ENCODE data around the gene YBX3. TPM values are rescaled to one million over a fixed set of nuclear protein-coding genes. Genes with fewer than 3 reads are reported as not detected.
A peak's percentile ranks its signal among the peaks of the same experiment; 100 is the strongest.

YBX3 gene
- total and polyA plus RNA-seq, 2 of the 13 experiments (the other 11 are each of a cell fraction or from before 2014, with no cell fraction given): 77.5 to 99.6 TPM

DNA sequence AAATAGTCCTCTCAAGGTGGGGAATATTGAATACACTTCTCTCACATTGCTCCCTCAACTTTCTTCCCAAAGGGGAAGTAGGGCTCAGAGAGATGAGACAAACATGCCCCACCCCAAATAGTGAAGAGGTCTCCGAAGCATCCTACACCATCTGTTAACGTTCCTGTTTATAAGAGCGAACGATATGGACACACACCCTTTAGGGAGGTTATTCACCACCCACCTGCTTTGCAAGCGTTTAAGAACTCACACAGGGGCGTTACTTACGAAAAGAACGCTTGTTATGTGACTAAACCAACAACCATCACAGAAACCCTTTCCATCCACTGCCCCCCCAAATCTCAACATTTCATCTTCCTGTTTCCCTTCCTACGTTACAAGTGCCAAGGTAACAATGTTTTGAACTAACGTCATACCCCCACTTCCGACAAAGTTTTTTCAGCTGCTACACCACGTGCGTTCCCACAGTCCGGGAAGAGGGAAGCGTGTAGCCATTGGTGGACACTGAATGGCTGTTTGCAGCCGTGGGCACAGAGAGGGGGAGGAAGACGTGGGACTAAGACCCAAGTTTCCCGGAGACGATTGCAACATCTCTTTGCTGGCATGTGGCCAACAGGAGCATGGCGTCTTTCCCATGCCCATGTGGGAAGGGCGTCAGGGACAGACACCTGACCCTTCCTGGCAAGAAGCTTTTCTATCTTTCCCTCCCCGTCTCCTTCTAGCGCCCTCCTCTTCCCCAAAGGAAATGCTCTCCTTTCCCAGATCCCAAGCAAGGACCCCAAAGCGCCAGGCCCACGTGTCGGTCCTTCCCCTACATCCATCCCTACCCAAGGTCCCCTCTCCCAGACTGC, 1.2 kb downstream of the YBX3 start:
- Histone ChIP-seq H3K4me2 (ENCODE audit: low read depth, low read length) (peak overlapping the region; percentile 94), H2AFZ (ENCODE audit: low read length) (no peak overlapping the region), H3K4me1 (ENCODE audit: insufficient read depth, low read length) (peaks cover 54% of the 10 kb centered on the region), H3K79me2 (ENCODE audit: insufficient read depth, low read length) (peaks cover 61% of the 10 kb centered on the region), H3K36me3 (replicated peaks in 1 of 2; ENCODE audit: control insufficient read depth in 1 of 2, insufficient read depth in 2 of 2, low read length in 2 of 2) (peaks cover 4 to 15% of the 10 kb centered on the region in 2 experiments), H4K20me1 (ENCODE audit: insufficient read depth, low read length) (peaks cover 40% of the 10 kb centered on the region), H3K27me3 (ENCODE audit: control insufficient read depth in 1 of 2, insufficient read depth in 2 of 2, low read length in 2 of 2) (peaks cover 0 to 11% of the 10 kb centered on the region in 2 experiments; a peak in 2 of 5 replicates), H3K27ac (ENCODE audit: extremely low read length, insufficient read depth, low read length) (peak overlapping the region; percentile 80), H3K9me3 (ENCODE audit: low read length) (no peaks in the 10 kb centered on the region), H3K4me3 (replicated peaks in 1 of 3; ENCODE audit: insufficient read depth in 1 of 3, low read depth in 2 of 3, low read length in 3 of 3) (peak overlapping the region; percentile 84 to 99 (median 93)), H3K9ac (ENCODE audit: insufficient read depth, low read depth, low read length) (peak overlapping the region; percentile 92)
- ChIA-PET CTCF (ENCODE audit: low intra/inter-chr PET ratio, low total read pairs) (interaction anchor here (2.6 kb wide), 1 partner anchor 28 kb away, joined by 11 read pairs; no protein-coding TSS in a partner anchor), POLR2A (interaction anchor here (0.8 kb wide), 1 partner anchor 450 kb away, joined by 3 read pairs; no protein-coding TSS in a partner anchor)
- intact Hi-C loops (cut with micrococcal nuclease; ENCODE audit: unreplicated experiment) (loop anchor here (2.0 kb wide), 1 partner anchor 509 kb away; the partner anchor contains the start of gene GABARAPL1), in situ Hi-C loops (cut with HindIII; ENCODE audit: extremely low pct_ligation_motif_present, low pct_unique_long_range_greater_than_20kb) (no loop called here)
- 2% methylated on average over 23 of the region's 26 CpGs for WGBS (ENCODE audit: low lambda C conversion rate)
- TSS peak; percentile 81 for BruUV-seq (replicated peaks)
- ATAC-seq (peak; percentile 66), FAIRE-seq (peak; percentile 77), DNase-seq (ENCODE audit: low spot score) (peak; percentile 81)
- TF ChIP-seq, protein P1, sequence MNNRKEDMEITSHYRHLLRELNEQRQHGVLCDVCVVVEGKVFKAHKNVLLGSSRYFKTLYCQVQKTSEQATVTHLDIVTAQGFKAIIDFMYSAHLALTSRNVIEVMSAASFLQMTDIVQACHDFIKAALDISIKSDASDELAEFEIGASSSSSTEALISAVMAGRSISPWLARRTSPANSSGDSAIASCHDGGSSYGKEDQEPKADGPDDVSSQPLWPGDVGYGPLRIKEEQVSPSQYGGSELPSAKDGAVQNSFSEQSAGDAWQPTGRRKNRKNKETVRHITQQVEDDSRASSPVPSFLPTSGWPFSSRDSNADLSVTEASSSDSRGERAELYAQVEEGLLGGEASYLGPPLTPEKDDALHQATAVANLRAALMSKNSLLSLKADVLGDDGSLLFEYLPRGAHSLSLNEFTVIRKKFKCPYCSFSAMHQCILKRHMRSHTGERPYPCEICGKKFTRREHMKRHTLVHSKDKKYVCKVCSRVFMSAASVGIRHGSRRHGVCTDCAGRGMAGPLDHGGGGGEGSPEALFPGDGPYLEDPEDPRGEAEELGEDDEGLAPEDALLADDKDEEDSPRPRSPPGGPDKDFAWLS (CRISPR knock-in tag; IDR thresholded peaks at IDR 0.05; ENCODE audit: borderline replicate concordance): no peak
- TF ChIP-seq ZNF629 (CRISPR knock-in tag; conservative IDR thresholded peaks at IDR 0.05) (no peak), ZNF230 (CRISPR knock-in tag; IDR thresholded peaks at IDR 0.05) (no peak), MTF1 (CRISPR knock-in tag; IDR thresholded peaks at IDR 0.05) (no peak), RFX3 (CRISPR knock-in tag; IDR thresholded peaks at IDR 0.05) (no peak), ZNF235 (CRISPR knock-in tag; IDR thresholded peaks at IDR 0.05; ENCODE audit: borderline replicate concordance) (peak; percentile 75; the same call in 1 of the 2 replicates), ZNF550 (CRISPR knock-in tag; IDR thresholded peaks at IDR 0.05; ENCODE audit: borderline replicate concordance) (no peak), ZFYVE20 (CRISPR knock-in tag; IDR thresholded peaks at IDR 0.05; ENCODE audit: borderline replicate concordance, low read depth) (no peak), PCBP1 (IDR thresholded peaks at IDR 0.05; ENCODE audit: borderline replicate concordance, low read depth, low read length) (no peak), HDAC1 (CRISPR knock-in tag; IDR thresholded peaks at IDR 0.05) (peak; percentile 82), IRF2 (CRISPR knock-in tag; IDR thresholded peaks at IDR 0.05) (peak; percentile 75; the same call in 1 of the 2 replicates)
- TF ChIP-seq, protein P2, sequence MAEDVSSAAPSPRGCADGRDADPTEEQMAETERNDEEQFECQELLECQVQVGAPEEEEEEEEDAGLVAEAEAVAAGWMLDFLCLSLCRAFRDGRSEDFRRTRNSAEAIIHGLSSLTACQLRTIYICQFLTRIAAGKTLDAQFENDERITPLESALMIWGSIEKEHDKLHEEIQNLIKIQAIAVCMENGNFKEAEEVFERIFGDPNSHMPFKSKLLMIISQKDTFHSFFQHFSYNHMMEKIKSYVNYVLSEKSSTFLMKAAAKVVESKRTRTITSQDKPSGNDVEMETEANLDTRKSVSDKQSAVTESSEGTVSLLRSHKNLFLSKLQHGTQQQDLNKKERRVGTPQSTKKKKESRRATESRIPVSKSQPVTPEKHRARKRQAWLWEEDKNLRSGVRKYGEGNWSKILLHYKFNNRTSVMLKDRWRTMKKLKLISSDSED (CRISPR knock-in tag; IDR thresholded peaks at IDR 0.05): no peak
- TF ChIP-seq, protein P3, sequence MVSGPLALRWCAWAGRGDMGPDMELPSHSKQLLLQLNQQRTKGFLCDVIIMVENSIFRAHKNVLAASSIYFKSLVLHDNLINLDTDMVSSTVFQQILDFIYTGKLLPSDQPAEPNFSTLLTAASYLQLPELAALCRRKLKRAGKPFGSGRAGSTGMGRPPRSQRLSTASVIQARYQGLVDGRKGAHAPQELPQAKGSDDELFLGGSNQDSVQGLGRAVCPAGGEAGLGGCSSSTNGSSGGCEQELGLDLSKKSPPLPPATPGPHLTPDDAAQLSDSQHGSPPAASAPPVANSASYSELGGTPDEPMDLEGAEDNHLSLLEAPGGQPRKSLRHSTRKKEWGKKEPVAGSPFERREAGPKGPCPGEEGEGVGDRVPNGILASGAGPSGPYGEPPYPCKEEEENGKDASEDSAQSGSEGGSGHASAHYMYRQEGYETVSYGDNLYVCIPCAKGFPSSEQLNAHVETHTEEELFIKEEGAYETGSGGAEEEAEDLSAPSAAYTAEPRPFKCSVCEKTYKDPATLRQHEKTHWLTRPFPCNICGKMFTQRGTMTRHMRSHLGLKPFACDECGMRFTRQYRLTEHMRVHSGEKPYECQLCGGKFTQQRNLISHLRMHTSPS (CRISPR knock-in tag; IDR thresholded peaks at IDR 0.05; ENCODE audit: low read depth): no peak; the same call in 1 of the 2 replicates
- TF ChIP-seq, protein P4, sequence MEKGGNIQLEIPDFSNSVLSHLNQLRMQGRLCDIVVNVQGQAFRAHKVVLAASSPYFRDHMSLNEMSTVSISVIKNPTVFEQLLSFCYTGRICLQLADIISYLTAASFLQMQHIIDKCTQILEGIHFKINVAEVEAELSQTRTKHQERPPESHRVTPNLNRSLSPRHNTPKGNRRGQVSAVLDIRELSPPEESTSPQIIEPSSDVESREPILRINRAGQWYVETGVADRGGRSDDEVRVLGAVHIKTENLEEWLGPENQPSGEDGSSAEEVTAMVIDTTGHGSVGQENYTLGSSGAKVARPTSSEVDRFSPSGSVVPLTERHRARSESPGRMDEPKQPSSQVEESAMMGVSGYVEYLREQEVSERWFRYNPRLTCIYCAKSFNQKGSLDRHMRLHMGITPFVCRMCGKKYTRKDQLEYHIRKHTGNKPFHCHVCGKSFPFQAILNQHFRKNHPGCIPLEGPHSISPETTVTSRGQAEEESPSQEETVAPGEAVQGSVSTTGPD (CRISPR knock-in tag; IDR thresholded peaks at IDR 0.05): no peak
- TF ChIP-seq, protein P5, sequence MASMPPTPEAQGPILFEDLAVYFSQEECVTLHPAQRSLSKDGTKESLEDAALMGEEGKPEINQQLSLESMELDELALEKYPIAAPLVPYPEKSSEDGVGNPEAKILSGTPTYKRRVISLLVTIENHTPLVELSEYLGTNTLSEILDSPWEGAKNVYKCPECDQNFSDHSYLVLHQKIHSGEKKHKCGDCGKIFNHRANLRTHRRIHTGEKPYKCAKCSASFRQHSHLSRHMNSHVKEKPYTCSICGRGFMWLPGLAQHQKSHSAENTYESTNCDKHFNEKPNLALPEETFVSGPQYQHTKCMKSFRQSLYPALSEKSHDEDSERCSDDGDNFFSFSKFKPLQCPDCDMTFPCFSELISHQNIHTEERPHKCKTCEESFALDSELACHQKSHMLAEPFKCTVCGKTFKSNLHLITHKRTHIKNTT (CRISPR knock-in tag; IDR thresholded peaks at IDR 0.05): no peak

Measured in HepG2 (cell line).